OCI-LY1 (cell line): ENCODE measurements around the gene PCNT.
"Not testable (repeated sequence)": the region's sequence is repeated elsewhere in the genome, so short reads cannot be mapped to it uniquely, and the experiment has no call there.

Experiments used
- H2AFZ ChIP-seq: fragments of 200-600 bp; sonication (generic), shearing (Covaris generic); 2 replicates; pipeline ENCODE4 v1.6.0; 2014; ENCODE audit warnings: antibody characterized with exemption, mild to moderate bottlenecking, low read length
- H3F3A ChIP-seq: fragments of 200-600 bp; sonication (generic), shearing (Covaris generic); 2 replicates; pipeline ENCODE4 v1.6.0; 2014; ENCODE audit warnings: mild to moderate bottlenecking, antibody characterized with exemption, low read length, moderate library complexity; ENCODE audit not compliant: insufficient read depth
- H3K27ac ChIP-seq: fragments of 200-600 bp; sonication (generic); 2 replicates; pipeline ENCODE4 v1.5.1; 2014; ENCODE audit warnings: low read length, mixed run types, mild to moderate bottlenecking, low read depth; ENCODE audit not compliant: poor library complexity, severe bottlenecking
- H3K27me3 ChIP-seq: fragments of 200-600 bp; sonication (generic); 2 replicates; pipeline ENCODE4 v1.6.0; 2014; ENCODE audit warnings: antibody characterized with exemption, mild to moderate bottlenecking, low read length, moderate library complexity; ENCODE audit not compliant: insufficient read depth
- H3K36me3 ChIP-seq: fragments of 200-600 bp; sonication (generic); 2 replicates; pipeline ENCODE4 v1.6.1; 2014; ENCODE audit warnings: mild to moderate bottlenecking, antibody characterized with exemption, low read length, moderate library complexity, mixed read lengths; ENCODE audit not compliant: insufficient read depth
- H3K4me1 ChIP-seq: fragments of 200-600 bp; sonication (generic); 2 replicates; pipeline ENCODE4 v1.5.1; 2014; ENCODE audit warnings: mild to moderate bottlenecking, low read length, moderate library complexity; ENCODE audit not compliant: insufficient read depth, severe bottlenecking
- H3K4me2 ChIP-seq: fragments of 200-600 bp; sonication (generic), shearing (Covaris generic); 2 replicates; pipeline ENCODE4 v1.6.1; 2014; ENCODE audit warnings: low read length
- H3K4me3 ChIP-seq: fragments of 200-600 bp; sonication (generic); 2 replicates; pipeline ENCODE4 v1.5.1; 2014; ENCODE audit warnings: low read length, low read depth, mild to moderate bottlenecking, mixed read lengths; ENCODE audit not compliant: poor library complexity, severe bottlenecking
- H3K79me2 ChIP-seq: fragments of 200-600 bp; shearing (Covaris generic); 2 replicates; pipeline ENCODE4 v1.6.1; 2016; ENCODE audit warnings: mixed run types, low read length, mixed read lengths; ENCODE audit not compliant: insufficient read depth
- H3K9ac ChIP-seq: fragments of 200-600 bp; sonication (generic), shearing (Covaris generic); 2 replicates; pipeline ENCODE4 v1.6.1; 2014; ENCODE audit warnings: mild to moderate bottlenecking, low read length, mixed read lengths
- H3K9me2 ChIP-seq: fragments of 200-600 bp; sonication (generic), shearing (Covaris generic); 2 replicates; pipeline ENCODE4 v1.6.1; 2014; ENCODE audit warnings: low read depth, mild to moderate bottlenecking, low read length, mixed read lengths
- H3K9me3 ChIP-seq: fragments of 200-600 bp; shearing (Covaris generic); 2 replicates; pipeline ENCODE4 v1.6.1; 2014; ENCODE audit warnings: low read length, mixed read lengths
- H4K20me1 ChIP-seq: fragments of 200-600 bp; sonication (generic), shearing (Covaris generic); 2 replicates; pipeline ENCODE4 v1.6.0; 2016; ENCODE audit warnings: mild to moderate bottlenecking, low read length; ENCODE audit not compliant: insufficient read depth
- EZH2 ChIP-seq: fragments of 200-600 bp; sonication (generic), shearing (Covaris generic); IDR thresholded peaks from 2 replicates; pipeline ENCODE4 v1.8.0; 2017; ENCODE audit warnings: borderline replicate concordance, mixed run types, mild to moderate bottlenecking, antibody characterized with exemption, low read length, moderate library complexity, mixed read lengths
- TF ChIP-seq, protein P1 (sequence below): fragments of 200-600 bp; sonication (generic), shearing (Covaris generic); IDR thresholded peaks from 2 replicates; pipeline ENCODE4 v1.5.1; 2017; ENCODE audit warnings: mild to moderate bottlenecking, antibody characterized with exemption, low read length, moderate library complexity, mixed read lengths

PCNT gene

DNA sequence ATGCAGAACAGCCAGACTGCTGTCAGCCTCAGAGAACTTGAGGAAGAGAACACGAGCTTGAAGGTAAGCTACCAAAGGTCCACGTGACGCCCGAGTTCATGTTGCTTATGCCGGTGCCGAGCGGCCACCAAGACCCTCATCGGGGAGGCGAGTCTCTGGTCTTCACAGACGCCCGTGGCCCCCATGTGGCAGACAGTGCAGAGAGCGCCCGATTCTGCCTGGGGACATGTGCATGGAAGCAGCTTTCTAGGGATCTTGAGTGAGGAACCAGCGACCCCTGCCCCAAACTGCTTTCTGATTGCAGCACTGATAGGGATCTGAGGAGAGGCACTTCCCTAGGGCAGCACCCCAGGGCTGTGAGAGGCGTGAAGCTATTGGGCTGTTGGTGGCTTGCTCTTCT is 78.5 kb downstream of the PCNT start:
- Histone ChIP-seq H2AFZ (no peak overlapping the region), H4K20me1 (no peaks in the 10 kb centered on the region), H3K9me2 (no peaks in the 10 kb centered on the region), H3K4me1 (no peaks in the 10 kb centered on the region), H3K9me3 (no peaks in the 10 kb centered on the region), H3K4me3 (no peak overlapping the region), H3K9ac (no peak overlapping the region), H3K4me2 (no peak overlapping the region), H3K79me2 (no peaks in the 10 kb centered on the region), H3K36me3 (peaks cover 76% of the 10 kb centered on the region), H3K27me3 (no peaks in the 10 kb centered on the region), H3K27ac (no peak overlapping the region), H3F3A (no peaks in the 10 kb centered on the region)
- TF ChIP-seq, protein P1, sequence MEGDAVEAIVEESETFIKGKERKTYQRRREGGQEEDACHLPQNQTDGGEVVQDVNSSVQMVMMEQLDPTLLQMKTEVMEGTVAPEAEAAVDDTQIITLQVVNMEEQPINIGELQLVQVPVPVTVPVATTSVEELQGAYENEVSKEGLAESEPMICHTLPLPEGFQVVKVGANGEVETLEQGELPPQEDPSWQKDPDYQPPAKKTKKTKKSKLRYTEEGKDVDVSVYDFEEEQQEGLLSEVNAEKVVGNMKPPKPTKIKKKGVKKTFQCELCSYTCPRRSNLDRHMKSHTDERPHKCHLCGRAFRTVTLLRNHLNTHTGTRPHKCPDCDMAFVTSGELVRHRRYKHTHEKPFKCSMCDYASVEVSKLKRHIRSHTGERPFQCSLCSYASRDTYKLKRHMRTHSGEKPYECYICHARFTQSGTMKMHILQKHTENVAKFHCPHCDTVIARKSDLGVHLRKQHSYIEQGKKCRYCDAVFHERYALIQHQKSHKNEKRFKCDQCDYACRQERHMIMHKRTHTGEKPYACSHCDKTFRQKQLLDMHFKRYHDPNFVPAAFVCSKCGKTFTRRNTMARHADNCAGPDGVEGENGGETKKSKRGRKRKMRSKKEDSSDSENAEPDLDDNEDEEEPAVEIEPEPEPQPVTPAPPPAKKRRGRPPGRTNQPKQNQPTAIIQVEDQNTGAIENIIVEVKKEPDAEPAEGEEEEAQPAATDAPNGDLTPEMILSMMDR: no peak
- TF ChIP-seq EZH2: no peak

DNA sequence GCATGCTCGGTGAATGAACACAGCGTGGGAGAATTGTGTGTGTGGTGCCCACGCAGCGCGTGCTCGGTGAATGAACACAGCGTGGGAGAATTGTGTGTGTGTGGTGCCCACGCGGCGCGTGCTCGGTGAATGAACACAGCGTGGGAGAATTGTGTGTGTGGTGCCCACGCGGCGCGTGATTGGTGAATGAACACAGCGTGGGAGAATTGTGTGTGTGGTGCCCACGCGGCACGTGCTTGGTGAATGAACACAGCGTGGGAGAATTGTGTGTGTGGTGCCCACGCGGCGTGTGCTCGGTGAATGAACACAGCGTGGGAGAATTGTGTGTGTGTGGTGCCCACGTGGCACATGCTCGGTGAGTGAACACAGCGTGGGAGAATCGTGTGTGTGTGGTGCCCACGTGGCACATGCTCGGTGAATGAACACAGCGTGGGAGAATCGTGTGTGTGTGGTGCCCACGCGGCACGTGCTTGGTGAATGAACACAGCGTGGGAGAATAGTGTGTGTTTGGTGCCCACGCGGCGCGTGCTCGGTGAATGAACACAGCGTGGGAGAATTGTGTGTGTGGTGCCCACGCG is 79.4 kb downstream of the PCNT start:
- H3K27ac ChIP-seq, H3K9me2 ChIP-seq, H2AFZ ChIP-seq, H3K9me3 ChIP-seq, H3K4me3 ChIP-seq, H3F3A ChIP-seq, H3K27me3 ChIP-seq, H3K4me2 ChIP-seq, H4K20me1 ChIP-seq, H3K4me1 ChIP-seq, H3K79me2 ChIP-seq, H3K9ac ChIP-seq: not testable (repeated sequence)
- H3K36me3 ChIP-seq: peaks cover 72% of the 10 kb centered on the region

DNA sequence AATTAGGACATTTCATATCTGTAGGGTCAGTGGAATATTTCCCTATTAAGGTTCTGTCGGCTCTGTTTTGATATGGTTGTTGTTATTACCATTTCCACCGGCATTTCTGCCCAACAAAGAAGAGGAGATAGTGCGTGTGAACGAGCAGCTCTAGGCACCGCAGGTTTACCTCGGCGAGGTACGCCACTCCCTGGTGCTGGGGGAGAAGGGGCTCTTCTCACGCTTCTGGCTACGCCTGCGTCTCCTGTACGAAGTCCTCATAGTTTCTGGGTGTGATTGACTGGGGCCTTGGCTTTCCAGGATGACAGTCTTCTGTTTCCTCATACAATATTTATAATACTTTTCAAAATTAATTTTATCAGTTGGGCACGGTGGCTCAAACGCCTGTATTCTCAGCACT is 80.3 kb downstream of the PCNT start:
- no peaks in the 10 kb centered on the region for H3K79me2 ChIP-seq
- no peak for TF ChIP-seq EZH2
- TF ChIP-seq, protein P1: no peak
- H3K9ac ChIP-seq: no peak overlapping the region
- no peaks in the 10 kb centered on the region for H3K27me3 ChIP-seq
- H3K4me1 ChIP-seq: no peaks in the 10 kb centered on the region
- no peak overlapping the region for H2AFZ ChIP-seq
- no peaks in the 10 kb centered on the region for H3K9me2 ChIP-seq
- H3K9me3 ChIP-seq: no peaks in the 10 kb centered on the region
- H3K36me3 ChIP-seq: peaks cover 67% of the 10 kb centered on the region
- no peaks in the 10 kb centered on the region for H4K20me1 ChIP-seq
- no peaks in the 10 kb centered on the region for H3F3A ChIP-seq
- H3K4me3 ChIP-seq: no peak overlapping the region
- no peak overlapping the region for H3K27ac ChIP-seq
- H3K4me2 ChIP-seq: no peak overlapping the region

DNA sequence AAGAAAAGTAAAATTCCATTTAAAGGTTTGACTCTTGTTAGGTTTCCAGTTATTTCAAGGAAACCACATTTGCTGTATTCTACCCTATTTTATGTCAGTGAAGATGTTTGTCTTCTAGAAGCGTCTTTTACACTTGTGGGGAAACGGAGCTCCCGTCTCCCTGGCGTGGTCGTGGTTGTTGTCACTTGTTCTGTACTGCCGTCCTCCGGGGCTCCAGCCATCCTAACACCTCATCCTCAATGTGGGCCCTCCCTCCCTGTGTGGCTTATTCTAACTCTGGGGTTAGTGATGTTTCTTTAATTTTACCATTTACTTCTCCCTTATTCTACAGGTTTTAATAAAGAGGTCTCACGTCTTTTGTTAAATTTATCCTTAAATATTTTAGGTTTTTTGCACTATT is 82.0 kb downstream of the PCNT start:
- H3K4me2 ChIP-seq: no peak overlapping the region
- H3F3A ChIP-seq: no peaks in the 10 kb centered on the region
- H4K20me1 ChIP-seq: no peaks in the 10 kb centered on the region
- H3K9me2 ChIP-seq: no peaks in the 10 kb centered on the region
- H3K36me3 ChIP-seq: peaks cover 58% of the 10 kb centered on the region
- no peak overlapping the region for H3K4me3 ChIP-seq
- no peak overlapping the region for H3K9ac ChIP-seq
- H3K4me1 ChIP-seq: no peaks in the 10 kb centered on the region
- no peaks in the 10 kb centered on the region for H3K79me2 ChIP-seq
- no peak overlapping the region for H2AFZ ChIP-seq
- H3K27ac ChIP-seq: no peak overlapping the region
- H3K27me3 ChIP-seq: no peaks in the 10 kb centered on the region
- TF ChIP-seq, protein P1: no peak
- no peak for TF ChIP-seq EZH2
- H3K9me3 ChIP-seq: no peaks in the 10 kb centered on the region
